Stomach (tissue), 9 donors: ENCODE measurements around the gene CALML4. TPM values are rescaled to one million over a fixed set of nuclear protein-coding genes. Genes with fewer than 3 reads are reported as not detected.
A peak's percentile ranks its signal among the peaks of the same experiment; 100 is the strongest.

ENCODE experiments used
- DNase-seq, 2 donors: peaks; one replicate each; pipeline versions ENCODE4 v3.0.0 to v3.0.0-alpha.2; 2013 to 2019
- H3K27ac ChIP-seq, 5 donors: fragments of 200-600 bp in 4 of 5; sonication (generic) in 4 of 5; one replicate each; pipeline ENCODE4 v1.5.1; 2013 to 2019; ENCODE audit warnings: mild to moderate bottlenecking in 1 of 5, moderate library complexity in 1 of 5
- H3K27me3 ChIP-seq, 3 donors: fragments of 200-600 bp; sonication (generic); one replicate each; pipeline ENCODE4 v1.5.1; 2017 to 2019; ENCODE audit warnings: mixed run types in 1 of 3
- H3K36me3 ChIP-seq, 4 donors: fragments of 200-600 bp; sonication (generic); 1 replicate in 3 of 4; 2 replicates in 1 of 4; pipeline ENCODE4 v1.5.1; 2016 to 2019
- H3K4me1 ChIP-seq, 4 donors: fragments of 200-600 bp; sonication (generic); one replicate each; pipeline ENCODE4 v1.5.1; 2016 to 2019
- H3K4me3 ChIP-seq, 4 donors: fragments of 200-600 bp; sonication (generic) in 3 of 4; one replicate each; pipeline ENCODE4 v1.5.1; 2016 to 2019; ENCODE audit warnings: mild to moderate bottlenecking in 1 of 4
- H3K9me3 ChIP-seq, 4 donors: fragments of 200-600 bp; sonication (generic); one replicate each; pipeline ENCODE4 v1.5.1; 2016 to 2019
- CTCF ChIP-seq, 7 experiments: fragments of 450-650 bp in 4 of 7; fragments of 200-600 bp in 3 of 7; sonication (generic) in 3 of 7; IDR thresholded peaks; one replicate each; pipeline ENCODE4 v1.5.1; 2016 to 2019; ENCODE audit warnings: antibody characterized with exemption in 7 of 7, control low read depth in 2 of 7, mild to moderate bottlenecking in 1 of 7
- EP300 ChIP-seq: sonication (generic); formaldehyde crosslinking; IDR thresholded peaks from one replicate; pipeline ENCODE4 v1.6.1; 2017; ENCODE audit warnings: antibody characterized with exemption
- POLR2A ChIP-seq, 4 donors: fragments of 450-650 bp; IDR thresholded peaks; one replicate each; pipeline ENCODE4 v1.6.1; 2016; ENCODE audit warnings: antibody characterized with exemption in 4 of 4, control low read depth in 2 of 4, mild to moderate bottlenecking in 1 of 4, moderate library complexity in 1 of 4
- POLR2AphosphoS5 ChIP-seq, 3 donors: sonication (generic); formaldehyde crosslinking; IDR thresholded peaks; one replicate each; pipeline ENCODE4 v1.6.1; 2016; ENCODE audit warnings: antibody characterized with exemption in 3 of 3
- WGBS, 5 donors: extraction: QIAGEN DNeasy Blood & Tissue Kit in 3 of 5; methylation state at CpG; one replicate each; pipeline versions ENCODE4 v1.1.5 to v1.1.7; 2013 to 2018; 5-methylcytosine and 5-hydroxymethylcytosine counted together
- intact Hi-C: fragments of 100-400 bp; cut with DNase I; formaldehyde crosslinking; loops from one replicate; pipeline ENCODE4 v1.15.1; 2023; ENCODE audit warnings: low total_unique reads
- polyA plus RNA-seq, 3 donors: library from polyadenylated mRNA; stranded (reverse); fragments of 200-250 nt; gene quantifications; one replicate each; pipeline ENCODE4 v1.2.3, GENCODE V29; 2013
- total RNA-seq, 5 donors: library from RNA; depleted of rRNA; stranded (reverse); fragments of >200 nt; gene quantifications; one replicate each; pipeline versions ENCODE4 v1.1.0 to v1.2.3, GENCODE V29; 2014 to 2016
- donor health status: healthy with polysubstance abuse.
- donor health status: Bipolar disorder and iron deficiency.
- donor health status: healthy.

The CALML4 gene
- total and polyA plus RNA-seq, 8 donors, result 7.6 to 24.3 (median 13.3) TPM

- H3K9me3 ChIP-seq, result no peaks in the 10 kb centered on the region
- H3K27me3 ChIP-seq, result no peaks in the 10 kb centered on the region
- 76 to 85% (median 83%) methylated on average over 13 of the region's 13 CpGs for WGBS, 5 donors
- H3K27ac ChIP-seq, result peak overlapping the region in 2 of 5 donors; percentile 26 to 29
- no peak for TF ChIP-seq POLR2AphosphoS5 (IDR thresholded peaks at IDR 0.05)
- no peak for TF ChIP-seq POLR2A (IDR thresholded peaks at IDR 0.05)
- TF ChIP-seq EP300, result no peak
- no peak for TF ChIP-seq CTCF (IDR thresholded peaks at IDR 0.05)
- intact Hi-C loops, result no loop called here
- peaks cover 32 to 49% (median 36%) of the 10 kb centered on the region in 4 donors for H3K4me1 ChIP-seq
- H3K4me3 ChIP-seq, result no peak overlapping the region
- peaks cover 0 to 9% (median under 1%) of the 10 kb centered on the region in 4 donors for H3K36me3 ChIP-seq
- DNase-seq, result no peak
Measured at GRCh38 chr15:68208636-68209240, 3.6 kb upstream of the CALML4 start.

- Histone ChIP-seq H3K9me3 (no peaks in the 10 kb centered on the region), H3K4me3 (peak overlapping the region in 1 of 4 donors; percentile 1), H3K27ac (peak overlapping the region in 2 of 5 donors; percentile 8 to 29), H3K4me1 (peaks cover 32 to 53% (median 39%) of the 10 kb centered on the region in 4 donors), H3K36me3 (peaks cover 0 to 7% (median 0%) of the 10 kb centered on the region in 4 donors), H3K27me3 (no peaks in the 10 kb centered on the region)
- intact Hi-C loops, result no loop called here
- DNase-seq, result peak in 1 of 2 donors; percentile 22
- TF ChIP-seq POLR2AphosphoS5 (IDR thresholded peaks at IDR 0.05), result no peak
- no peak for TF ChIP-seq CTCF (IDR thresholded peaks at IDR 0.05)
- TF ChIP-seq POLR2A (IDR thresholded peaks at IDR 0.05), result no peak
- no peak for TF ChIP-seq EP300
- 77 to 90% (median 88%) methylated on average over 16 of the region's 16 CpGs for WGBS, 5 donors
Measured at GRCh38 chr15:68208136-68208535, 3.0 kb upstream of the CALML4 start.

- Histone ChIP-seq H3K4me3 (peak overlapping the region in 1 of 4 donors; percentile 1), H3K27me3 (no peaks in the 10 kb centered on the region), H3K36me3 (peaks cover 0 to 7% (median 0%) of the 10 kb centered on the region in 4 donors), H3K27ac (peak overlapping the region in 1 of 5 donors; percentile 84), H3K4me1 (peaks cover 32 to 53% (median 40%) of the 10 kb centered on the region in 4 donors), H3K9me3 (no peaks in the 10 kb centered on the region)
- peak in 1 of 2 donors; percentile 23 for DNase-seq
- intact Hi-C loops, result no loop called here
- TF ChIP-seq EP300 (no peak), POLR2A (IDR thresholded peaks at IDR 0.05) (no peak), POLR2AphosphoS5 (IDR thresholded peaks at IDR 0.05) (no peak), CTCF (IDR thresholded peaks at IDR 0.05) (no peak)
- WGBS, 5 donors, result 81 to 93% (median 85%) methylated on average over 12 of the region's 12 CpGs
Measured at GRCh38 chr15:68207176-68207935, 2.2 kb upstream of the CALML4 start.

- DNase-seq, result peak in 1 of 2 donors; percentile 19
- peak overlapping the region in 2 of 5 donors; percentile 83 to 84 for H3K27ac ChIP-seq
- H3K9me3 ChIP-seq, result no peaks in the 10 kb centered on the region
- H3K4me3 ChIP-seq, result no peak overlapping the region
- WGBS, 5 donors, result 79 to 93% (median 89%) methylated on average over 12 of the region's 12 CpGs
- H3K27me3 ChIP-seq, result no peaks in the 10 kb centered on the region
- intact Hi-C loops, result no loop called here
- H3K4me1 ChIP-seq, result peaks cover 32 to 59% (median 40%) of the 10 kb centered on the region in 4 donors
- H3K36me3 ChIP-seq, result peaks cover 0 to 7% (median 0%) of the 10 kb centered on the region in 4 donors
- TF ChIP-seq CTCF (IDR thresholded peaks at IDR 0.05) (no peak), POLR2AphosphoS5 (IDR thresholded peaks at IDR 0.05) (no peak), EP300 (no peak)
Measured at GRCh38 chr15:68206711-68207151, 1.6 kb upstream of the CALML4 start.
